ENCODE results near the gene VDR. TPM values are rescaled to one million over a fixed set of nuclear protein-coding genes. Genes with fewer than 3 reads are reported as not detected.
A peak's percentile ranks its signal among the peaks of the same experiment; 100 is the strongest.

VDR gene
- total and polyA plus RNA-seq, 2 experiments from 2014 or later, result 23.9 to 30.5 TPM

GRCh38 chr12:47841910-47842309 is 62.9 kb downstream of the VDR start:
- H3K4me3 ChIP-seq, result no peak overlapping the region
- no peak overlapping the region for H3K4me2 ChIP-seq (ENCODE audit: unreplicated experiment)
- DNase-seq, result peak; percentile 59
- H3K9me2 ChIP-seq (ENCODE audit: insufficient read depth), result no peaks in the 10 kb centered on the region
- no peaks in the 10 kb centered on the region for H3K27me3 ChIP-seq (replicated peaks; ENCODE audit: insufficient read depth)
- peaks cover 14% of the 10 kb centered on the region; the same call in 1 of the 2 replicates for H3F3A ChIP-seq (ENCODE audit: insufficient read depth)
- TF ChIP-seq EZH2 (IDR thresholded peaks at IDR 0.05; ENCODE audit: insufficient read depth, poor library complexity, severe bottlenecking), result no peak
- TF ChIP-seq EZH2phosphoT487 (IDR thresholded peaks at IDR 0.05; ENCODE audit: insufficient read depth, low read depth), result no peak
- H3K27ac ChIP-seq, result no peak overlapping the region
- H3K36me3 ChIP-seq (ENCODE audit: low read depth), result peaks cover 10% of the 10 kb centered on the region; the same call in 1 of the 2 replicates
- in situ Hi-C loops (cut with MboI), result no loop called here
- no peak overlapping the region for H2AFZ ChIP-seq
- H3K4me1 ChIP-seq (ENCODE audit: insufficient read depth), result peaks cover 5% of the 10 kb centered on the region; the same call in 1 of the 2 replicates
- H3K9me3 ChIP-seq (ENCODE audit: low read depth), result no peaks in the 10 kb centered on the region
- no peaks in the 10 kb centered on the region for H4K20me1 ChIP-seq (ENCODE audit: insufficient read depth)
- no peaks in the 10 kb centered on the region for H3K79me2 ChIP-seq (ENCODE audit: insufficient read depth)
- H3K9ac ChIP-seq, result no peak overlapping the region
- 39 to 44% methylated on average over 4 of the region's 4 CpGs for WGBS, 2 experiments (ENCODE audit: low coverage in 1 of 2, low lambda C conversion rate in 2 of 2, missing lambda C conversion rate in 2 of 2)

GRCh38 chr12:47841501-47841900 is 63.3 kb downstream of the VDR start:
- Histone ChIP-seq H3K36me3 (ENCODE audit: low read depth) (peaks cover 10% of the 10 kb centered on the region; the same call in 1 of the 2 replicates), H2AFZ (no peak overlapping the region), H3F3A (ENCODE audit: insufficient read depth) (peaks cover 14% of the 10 kb centered on the region; the same call in 1 of the 2 replicates), H3K4me1 (ENCODE audit: insufficient read depth) (peaks cover 5% of the 10 kb centered on the region; the same call in 1 of the 2 replicates), H4K20me1 (ENCODE audit: insufficient read depth) (no peaks in the 10 kb centered on the region), H3K9me2 (ENCODE audit: insufficient read depth) (no peaks in the 10 kb centered on the region), H3K4me3 (no peak overlapping the region), H3K27me3 (replicated peaks; ENCODE audit: insufficient read depth) (no peaks in the 10 kb centered on the region), H3K4me2 (ENCODE audit: unreplicated experiment) (no peak overlapping the region), H3K27ac (no peak overlapping the region), H3K9me3 (ENCODE audit: low read depth) (no peaks in the 10 kb centered on the region), H3K9ac (no peak overlapping the region), H3K79me2 (ENCODE audit: insufficient read depth) (no peaks in the 10 kb centered on the region)
- no peak for TF ChIP-seq EZH2phosphoT487 (IDR thresholded peaks at IDR 0.05; ENCODE audit: insufficient read depth, low read depth)
- in situ Hi-C loops (cut with MboI), result no loop called here
- WGBS, 2 experiments (ENCODE audit: low coverage in 1 of 2, low lambda C conversion rate in 2 of 2, missing lambda C conversion rate in 2 of 2), result 83 to 84% methylated on average over 2 of the region's 2 CpGs
- DNase-seq, result no peak

- in situ Hi-C loops (cut with MboI), result no loop called here
- no peaks in the 10 kb centered on the region for H4K20me1 ChIP-seq (ENCODE audit: insufficient read depth)
- no peak overlapping the region for H2AFZ ChIP-seq
- WGBS, 2 experiments (ENCODE audit: low coverage in 1 of 2, low lambda C conversion rate in 2 of 2, missing lambda C conversion rate in 2 of 2), result 97 to 100% methylated on average over 1 of the region's 1 CpG
- H3K27ac ChIP-seq, result no peak overlapping the region
- peaks cover 5% of the 10 kb centered on the region; the same call in 1 of the 2 replicates for H3K4me1 ChIP-seq (ENCODE audit: insufficient read depth)
- no peaks in the 10 kb centered on the region for H3K9me3 ChIP-seq (ENCODE audit: low read depth)
- H3K9ac ChIP-seq, result no peak overlapping the region
- no peaks in the 10 kb centered on the region for H3K27me3 ChIP-seq (replicated peaks; ENCODE audit: insufficient read depth)
- peaks cover 14% of the 10 kb centered on the region; the same call in 1 of the 2 replicates for H3F3A ChIP-seq (ENCODE audit: insufficient read depth)
- peaks cover 1% of the 10 kb centered on the region; the same call in 1 of the 2 replicates for H3K36me3 ChIP-seq (ENCODE audit: low read depth)
- no peak overlapping the region for H3K4me3 ChIP-seq
- no peaks in the 10 kb centered on the region for H3K9me2 ChIP-seq (ENCODE audit: insufficient read depth)
- DNase-seq, result no peak
- no peak for TF ChIP-seq EZH2 (IDR thresholded peaks at IDR 0.05; ENCODE audit: insufficient read depth, poor library complexity, severe bottlenecking)
- no peak for TF ChIP-seq EZH2phosphoT487 (IDR thresholded peaks at IDR 0.05; ENCODE audit: insufficient read depth, low read depth)
- H3K79me2 ChIP-seq (ENCODE audit: insufficient read depth), result no peaks in the 10 kb centered on the region
- H3K4me2 ChIP-seq (ENCODE audit: unreplicated experiment), result no peak overlapping the region
Measured at GRCh38 chr12:47840571-47840970, 64.2 kb downstream of the VDR start.

- H3K79me2 ChIP-seq (ENCODE audit: insufficient read depth), result no peaks in the 10 kb centered on the region
- no peak overlapping the region for H3K4me3 ChIP-seq
- TF ChIP-seq EZH2phosphoT487 (IDR thresholded peaks at IDR 0.05; ENCODE audit: insufficient read depth, low read depth), result no peak
- no peak for TF ChIP-seq EZH2 (IDR thresholded peaks at IDR 0.05; ENCODE audit: insufficient read depth, poor library complexity, severe bottlenecking)
- 15 to 20% methylated on average over 8 of the region's 8 CpGs for WGBS, 2 experiments (ENCODE audit: low coverage in 1 of 2, low lambda C conversion rate in 2 of 2, missing lambda C conversion rate in 2 of 2)
- H3F3A ChIP-seq (ENCODE audit: insufficient read depth), result peaks cover 14% of the 10 kb centered on the region; the same call in 1 of the 2 replicates
- H3K27ac ChIP-seq, result no peak overlapping the region
- H4K20me1 ChIP-seq (ENCODE audit: insufficient read depth), result no peaks in the 10 kb centered on the region
- H3K9me2 ChIP-seq (ENCODE audit: insufficient read depth), result no peaks in the 10 kb centered on the region
- H3K9ac ChIP-seq, result no peak overlapping the region
- in situ Hi-C loops (cut with MboI), result loop anchor here (5.0 to 10.0 kb wide), 2 partner anchors 55 to 127 kb away; no protein-coding TSS in a partner anchor
- H3K4me1 ChIP-seq (ENCODE audit: insufficient read depth), result peaks cover 5% of the 10 kb centered on the region; the same call in 1 of the 2 replicates
- no peak overlapping the region for H3K4me2 ChIP-seq (ENCODE audit: unreplicated experiment)
- no peaks in the 10 kb centered on the region for H3K27me3 ChIP-seq (replicated peaks; ENCODE audit: insufficient read depth)
- no peaks in the 10 kb centered on the region for H3K36me3 ChIP-seq (ENCODE audit: low read depth)
- no peaks in the 10 kb centered on the region for H3K9me3 ChIP-seq (ENCODE audit: low read depth)
- DNase-seq, result peak; percentile 44
- H2AFZ ChIP-seq, result no peak overlapping the region
Measured at GRCh38 chr12:47839214-47839876, 65.4 kb downstream of the VDR start.

All from GM23248 (cell line).